ENCODE measurements around the gene SRGAP2C. TPM values are rescaled to one million over a fixed set of nuclear protein-coding genes. Genes with fewer than 3 reads are reported as not detected.
"Not testable (repeated sequence)": the region's sequence is repeated elsewhere in the genome, so short reads cannot be mapped to it uniquely, and the experiment has no call there.

The SRGAP2C gene
- total RNA-seq, 6 experiments from 2014 or later: 3.7 to 7.3 (median 5.4) TPM

- ATAC-seq; H3K27me3 ChIP-seq; DNase-seq; intact Hi-C loops (cut with DNase I); H3K36me3 ChIP-seq; H3K4me1 ChIP-seq; H3K27ac ChIP-seq; H3K4me3 ChIP-seq; H3K9me3 ChIP-seq: not testable (repeated sequence)
- 83% methylated on average over 1 of the region's 4 CpGs for WGBS (ENCODE audit: insufficient coverage, low coverage, low lambda C conversion rate, missing lambda C conversion rate)
These were observed 94.2 kb downstream of the SRGAP2C start for GRCh38 chr1:121278777-121279547.

- H3K4me3 ChIP-seq; H3K27ac ChIP-seq; H3K9me3 ChIP-seq; H3K27me3 ChIP-seq; ATAC-seq; DNase-seq; intact Hi-C loops (cut with DNase I); H3K36me3 ChIP-seq; H3K4me1 ChIP-seq: not testable (repeated sequence)
- no CpG with 5 or more reads among the region's 4 CpGs for WGBS (ENCODE audit: insufficient coverage, low coverage, low lambda C conversion rate, missing lambda C conversion rate)
These were observed 94.7 kb downstream of the SRGAP2C start for GRCh38 chr1:121279548-121279898.

- WGBS (ENCODE audit: insufficient coverage, low coverage, low lambda C conversion rate, missing lambda C conversion rate): 80% methylated on average over 1 of the region's 5 CpGs
These were observed 96.0 kb downstream of the SRGAP2C start for GRCh38 chr1:121280699-121281317.

GRCh38 chr1:121281480-121281879 lies 96.7 kb downstream of the SRGAP2C start:
- H3K4me3 ChIP-seq; intact Hi-C loops (cut with DNase I); H3K27ac ChIP-seq; H3K4me1 ChIP-seq; DNase-seq; H3K36me3 ChIP-seq; H3K27me3 ChIP-seq; H3K9me3 ChIP-seq: not testable (repeated sequence)
- ATAC-seq: peak in 3 of 4 donors; percentile 21 to 44 (median 41)
- no CpG with 5 or more reads among the region's 2 CpGs for WGBS (ENCODE audit: insufficient coverage, low coverage, low lambda C conversion rate, missing lambda C conversion rate)

More at GRCh38 chr1:121280699-121281317, 96.0 kb downstream of the SRGAP2C start:
- H3K27ac ChIP-seq; intact Hi-C loops (cut with DNase I); H3K9me3 ChIP-seq; ATAC-seq; H3K4me1 ChIP-seq; H3K36me3 ChIP-seq; H3K4me3 ChIP-seq; DNase-seq; H3K27me3 ChIP-seq: not testable (repeated sequence)

- H3K4me3 ChIP-seq; H3K27ac ChIP-seq; DNase-seq; H3K36me3 ChIP-seq; H3K4me1 ChIP-seq; H3K9me3 ChIP-seq; intact Hi-C loops (cut with DNase I); H3K27me3 ChIP-seq: not testable (repeated sequence)
- ATAC-seq: peak in 1 of 4 donors; percentile 31
These were observed 98.9 kb downstream of the SRGAP2C start for GRCh38 chr1:121283587-121284180.

GRCh38 chr1:121292590-121292989 lies 107.8 kb downstream of the SRGAP2C start:
- H3K27ac ChIP-seq; H3K27me3 ChIP-seq; ATAC-seq; H3K9me3 ChIP-seq; H3K36me3 ChIP-seq; H3K4me3 ChIP-seq; intact Hi-C loops (cut with DNase I); H3K4me1 ChIP-seq; DNase-seq: not testable (repeated sequence)
- 80% methylated on average over 1 of the region's 2 CpGs for WGBS (ENCODE audit: insufficient coverage, low coverage, low lambda C conversion rate, missing lambda C conversion rate)

GRCh38 chr1:121293263-121294204 lies 108.8 kb downstream of the SRGAP2C start:
- ATAC-seq; intact Hi-C loops (cut with DNase I); H3K4me3 ChIP-seq; H3K27me3 ChIP-seq; H3K4me1 ChIP-seq; H3K27ac ChIP-seq; H3K36me3 ChIP-seq; H3K9me3 ChIP-seq; DNase-seq: not testable (repeated sequence)
- WGBS (ENCODE audit: insufficient coverage, low coverage, low lambda C conversion rate, missing lambda C conversion rate): 75% methylated on average over 1 of the region's 11 CpGs

- H3K4me1 ChIP-seq: not testable (repeated sequence)
- WGBS (ENCODE audit: insufficient coverage, low coverage, low lambda C conversion rate, missing lambda C conversion rate): no CpG with 5 or more reads among the region's 2 CpGs
These were observed 109.4 kb downstream of the SRGAP2C start for GRCh38 chr1:121294205-121294570.

GRCh38 chr1:121296563-121296962 lies 111.8 kb downstream of the SRGAP2C start:
- H3K27ac ChIP-seq; H3K36me3 ChIP-seq; H3K9me3 ChIP-seq; intact Hi-C loops (cut with DNase I); H3K27me3 ChIP-seq; ATAC-seq; H3K4me3 ChIP-seq; H3K4me1 ChIP-seq; DNase-seq: not testable (repeated sequence)
- WGBS (ENCODE audit: insufficient coverage, low coverage, low lambda C conversion rate, missing lambda C conversion rate): no CpG with 5 or more reads among the region's 4 CpGs

More at GRCh38 chr1:121294205-121294570, 109.4 kb downstream of the SRGAP2C start:
- H3K9me3 ChIP-seq; ATAC-seq; H3K4me3 ChIP-seq; intact Hi-C loops (cut with DNase I); H3K27me3 ChIP-seq; DNase-seq; H3K27ac ChIP-seq; H3K36me3 ChIP-seq: not testable (repeated sequence)

- H3K27me3 ChIP-seq; H3K27ac ChIP-seq; H3K4me3 ChIP-seq; intact Hi-C loops (cut with DNase I); ATAC-seq; H3K9me3 ChIP-seq; DNase-seq; H3K4me1 ChIP-seq; H3K36me3 ChIP-seq: not testable (repeated sequence)
- no CpG with 5 or more reads among the region's 4 CpGs for WGBS (ENCODE audit: insufficient coverage, low coverage, low lambda C conversion rate, missing lambda C conversion rate)
These were observed 113.8 kb downstream of the SRGAP2C start for GRCh38 chr1:121298529-121298928.

Data from right lobe of liver (tissue), 6 donors.